Metanephros (tissue), 2 donors: Measurements from ENCODE around the gene DOCK3. TPM values are rescaled to one million over a fixed set of nuclear protein-coding genes. Genes with fewer than 3 reads are reported as not detected.

Experiments
- small RNA-seq: library from RNA; depleted of rRNA; stranded (forward); fragments of <200 nt; gene quantifications from one replicate; pipeline ENCODE3, GENCODE V24; 2014; ENCODE audit warnings: low replicate concordance
- total RNA-seq: library from RNA; depleted of rRNA; stranded (reverse); fragments of >200 nt; gene quantifications from one replicate; pipeline ENCODE4 v1.2.3, GENCODE V29; 2014

The DOCK3 gene, protein sequence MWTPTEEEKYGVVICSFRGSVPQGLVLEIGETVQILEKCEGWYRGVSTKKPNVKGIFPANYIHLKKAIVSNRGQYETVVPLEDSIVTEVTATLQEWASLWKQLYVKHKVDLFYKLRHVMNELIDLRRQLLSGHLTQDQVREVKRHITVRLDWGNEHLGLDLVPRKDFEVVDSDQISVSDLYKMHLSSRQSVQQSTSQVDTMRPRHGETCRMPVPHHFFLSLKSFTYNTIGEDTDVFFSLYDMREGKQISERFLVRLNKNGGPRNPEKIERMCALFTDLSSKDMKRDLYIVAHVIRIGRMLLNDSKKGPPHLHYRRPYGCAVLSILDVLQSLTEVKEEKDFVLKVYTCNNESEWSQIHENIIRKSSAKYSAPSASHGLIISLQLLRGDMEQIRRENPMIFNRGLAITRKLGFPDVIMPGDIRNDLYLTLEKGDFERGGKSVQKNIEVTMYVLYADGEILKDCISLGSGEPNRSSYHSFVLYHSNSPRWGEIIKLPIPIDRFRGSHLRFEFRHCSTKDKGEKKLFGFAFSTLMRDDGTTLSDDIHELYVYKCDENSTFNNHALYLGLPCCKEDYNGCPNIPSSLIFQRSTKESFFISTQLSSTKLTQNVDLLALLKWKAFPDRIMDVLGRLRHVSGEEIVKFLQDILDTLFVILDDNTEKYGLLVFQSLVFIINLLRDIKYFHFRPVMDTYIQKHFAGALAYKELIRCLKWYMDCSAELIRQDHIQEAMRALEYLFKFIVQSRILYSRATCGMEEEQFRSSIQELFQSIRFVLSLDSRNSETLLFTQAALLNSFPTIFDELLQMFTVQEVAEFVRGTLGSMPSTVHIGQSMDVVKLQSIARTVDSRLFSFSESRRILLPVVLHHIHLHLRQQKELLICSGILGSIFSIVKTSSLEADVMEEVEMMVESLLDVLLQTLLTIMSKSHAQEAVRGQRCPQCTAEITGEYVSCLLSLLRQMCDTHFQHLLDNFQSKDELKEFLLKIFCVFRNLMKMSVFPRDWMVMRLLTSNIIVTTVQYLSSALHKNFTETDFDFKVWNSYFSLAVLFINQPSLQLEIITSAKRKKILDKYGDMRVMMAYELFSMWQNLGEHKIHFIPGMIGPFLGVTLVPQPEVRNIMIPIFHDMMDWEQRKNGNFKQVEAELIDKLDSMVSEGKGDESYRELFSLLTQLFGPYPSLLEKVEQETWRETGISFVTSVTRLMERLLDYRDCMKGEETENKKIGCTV (N-terminal part only)
- 0.88 TPM for total RNA-seq

GRCh38 chr3:50674349-50675178, at the start of gene DOCK3:
Gene DOCK3, plus strand, starts transcription at chr3:50674927. Its CDS starts 337 bp downstream, at chr3:50675264.

DNA sequence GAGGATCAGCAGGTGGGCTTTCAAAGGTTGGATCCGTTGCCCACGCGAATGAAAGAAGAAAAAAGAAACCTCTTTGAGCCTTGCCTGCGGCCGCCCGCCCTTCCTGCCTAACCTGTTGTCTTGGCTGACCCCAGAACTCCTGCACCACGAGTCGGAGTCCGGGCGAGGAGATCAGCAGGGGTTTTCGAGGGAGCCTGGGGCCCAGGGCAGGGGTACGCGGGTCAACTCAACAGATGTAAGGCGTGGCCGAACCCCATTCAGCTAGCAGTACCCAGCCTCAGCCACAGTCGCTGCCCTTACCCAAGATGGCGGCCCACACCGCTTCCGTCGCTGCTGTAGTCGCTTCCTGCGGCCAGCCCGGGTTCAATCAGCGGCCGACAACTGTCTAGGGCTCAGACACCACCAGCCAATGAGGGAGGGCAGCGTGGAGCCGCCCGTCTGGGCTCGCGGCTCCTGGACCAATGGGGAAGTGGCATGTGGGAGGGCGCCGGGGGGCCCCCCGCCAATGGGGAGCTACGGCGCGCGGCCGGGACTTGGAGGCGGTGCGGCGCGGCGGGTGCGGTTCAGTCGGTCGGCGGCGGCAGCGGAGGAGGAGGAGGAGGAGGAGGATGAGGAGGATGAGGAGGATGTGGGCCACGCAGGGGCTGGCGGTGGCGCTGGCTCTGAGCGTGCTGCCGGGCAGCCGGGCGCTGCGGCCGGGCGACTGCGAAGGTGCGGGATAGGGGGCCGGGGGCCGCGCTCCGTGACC, 710.2 kb downstream of the DOCK3 start, which contains the start of gene MANF:
Gene MANF, plus strand, starts transcription at position 566 of the 748 bp plus-strand sequence. Its CDS starts 52 bp downstream, at position 618.

GRCh38 chr3:51391075-51391565, 716.4 kb downstream of the DOCK3 start, which contains the start of gene RBM15B:
Gene RBM15B, plus strand, starts transcription at chr3:51391285. Its CDS starts 115 bp downstream, at chr3:51391400.

Small RNA genes within 50 kb of the gene (small RNA-seq; reads per million reads assigned to genes)
- gene MIR4787 (0.12 reads per million), gene PPIAP69 (not detected)

Other genes with a start within 250 kb of the DOCK3 start
- gene CACNA2D2, start 171.3 kb upstream of the DOCK3 start, total RNA-seq = 10.1 TPM
- 14.2 TPM for gene C3orf18, start 107.2 kb upstream of the DOCK3 start, total RNA-seq
- 16.1 TPM for gene HEMK1, start 105.4 kb upstream of the DOCK3 start, total RNA-seq
- 36.6 TPM for gene CISH, start 63.2 kb upstream of the DOCK3 start, total RNA-seq
- 65.6 TPM for gene MAPKAPK3, start 57.8 kb upstream of the DOCK3 start, total RNA-seq